Sciatic nerve (tissue), 2 donors: Measurements from ENCODE around the gene STARD3. TPM values are rescaled to one million over a fixed set of nuclear protein-coding genes. Genes with fewer than 3 reads are reported as not detected.

Source experiments
- ATAC-seq: fragments of 200-7000 bp; cut with Tn5 transposase; one replicate; pipeline ENCODE4 v1.9.1; 2020; ENCODE audit warnings: mild to moderate bottlenecking, moderate library complexity
- DNase-seq: peaks from one replicate; pipeline ENCODE4 v3.0.0-alpha.2; 2020; ENCODE audit warnings: low spot score
- intact Hi-C: fragments of 100-400 bp; cut with DNase I; formaldehyde crosslinking; loops from one replicate; pipeline ENCODE4 v1.14.2; 2022
- total RNA-seq: library from RNA; stranded (reverse); fragmentation: NEBNext Ultra II Directional; extraction: Animal tissue kit (Norgen Biotek cat#: 25700); gene quantifications from one replicate; pipeline ENCODE4 v1.2.1, GENCODE V29; 2021
- donor health status: DM: no; HTN: no; CAD: no.
- donor health status: DM: no; HTN: no; CAD: no.

The STARD3 gene
- total RNA-seq, 1 donor from 2014 or later = 81.8 TPM

DNA sequence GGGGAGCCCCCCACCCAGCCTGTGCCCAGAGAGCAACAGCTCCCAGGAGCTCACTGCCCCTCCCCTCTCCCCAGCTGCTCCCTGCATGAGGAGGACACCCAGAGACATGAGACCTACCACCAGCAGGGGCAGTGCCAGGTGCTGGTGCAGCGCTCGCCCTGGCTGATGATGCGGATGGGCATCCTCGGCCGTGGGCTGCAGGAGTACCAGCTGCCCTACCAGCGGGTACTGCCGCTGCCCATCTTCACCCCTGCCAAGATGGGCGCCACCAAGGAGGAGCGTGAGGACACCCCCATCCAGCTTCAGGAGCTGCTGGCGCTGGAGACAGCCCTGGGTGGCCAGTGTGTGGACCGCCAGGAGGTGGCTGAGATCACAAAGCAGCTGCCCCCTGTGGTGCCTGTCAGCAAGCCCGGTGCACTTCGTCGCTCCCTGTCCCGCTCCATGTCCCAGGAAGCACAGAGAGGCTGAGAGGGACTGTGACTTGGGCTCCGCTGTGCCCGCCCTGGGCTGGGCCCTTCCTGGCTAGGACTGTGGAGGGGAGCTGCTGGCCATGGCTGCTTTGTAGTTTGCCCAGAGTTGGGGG is 28.8 kb downstream of the STARD3 start:
- DNase-seq (no peak), ATAC-seq (peak; percentile 1)
- intact Hi-C loops = no loop called here

DNA sequence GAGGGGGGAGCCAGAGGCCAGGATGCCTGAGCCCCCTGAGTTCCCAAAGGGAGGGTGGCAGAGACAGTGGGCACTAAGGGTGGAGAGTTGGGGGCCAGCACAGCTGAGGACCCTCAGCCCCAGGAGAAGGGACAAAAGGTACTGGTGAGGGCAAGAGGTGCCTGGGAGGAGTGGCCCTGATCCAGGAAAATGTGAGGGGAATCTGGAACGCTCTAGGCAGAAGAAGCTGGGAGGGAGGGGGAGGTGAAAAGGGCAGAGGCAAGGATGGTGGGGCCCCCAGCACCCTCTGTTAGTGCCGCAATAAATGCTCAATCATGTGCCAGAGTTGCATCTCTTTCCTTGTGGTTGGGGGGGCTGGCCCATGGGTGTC is 29.3 kb downstream of the STARD3 start:
- ATAC-seq = no peak
- no peak for DNase-seq
- intact Hi-C loops = no loop called here

DNA sequence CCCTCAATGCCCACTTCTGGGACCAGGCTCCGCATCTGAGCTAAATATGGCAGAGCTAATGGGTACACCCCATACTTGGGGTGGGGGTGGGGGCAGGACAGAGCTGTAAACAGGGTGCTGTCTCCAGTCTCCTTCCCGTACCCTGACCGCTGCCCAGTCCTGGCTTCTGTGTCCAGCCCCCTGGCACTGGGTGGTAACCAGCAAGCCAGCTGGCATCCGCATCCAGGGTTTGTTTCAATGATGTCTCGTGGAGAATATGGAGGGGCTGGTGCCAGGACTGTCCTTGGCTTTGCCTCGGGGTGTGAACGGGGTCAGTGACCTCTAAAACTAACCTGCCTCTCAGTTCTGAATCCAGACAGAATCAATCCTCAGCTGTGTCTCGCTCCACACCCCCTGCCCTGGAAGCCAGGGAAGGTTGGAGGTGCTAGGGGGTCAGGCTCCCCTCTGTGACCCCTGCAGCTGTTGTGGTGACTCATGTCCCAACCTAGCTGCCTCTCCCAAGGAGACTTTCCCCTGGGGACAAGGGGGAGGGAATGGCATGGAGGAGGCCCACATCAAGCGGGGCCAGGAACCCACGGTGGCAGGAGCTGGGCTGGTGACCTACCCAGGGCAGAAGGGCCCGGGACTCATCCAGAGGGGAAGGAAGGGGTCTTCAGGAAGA is 29.8 kb downstream of the STARD3 start:
- ATAC-seq = peak; percentile 9
- no peak for DNase-seq
- intact Hi-C loops = no loop called here

DNA sequence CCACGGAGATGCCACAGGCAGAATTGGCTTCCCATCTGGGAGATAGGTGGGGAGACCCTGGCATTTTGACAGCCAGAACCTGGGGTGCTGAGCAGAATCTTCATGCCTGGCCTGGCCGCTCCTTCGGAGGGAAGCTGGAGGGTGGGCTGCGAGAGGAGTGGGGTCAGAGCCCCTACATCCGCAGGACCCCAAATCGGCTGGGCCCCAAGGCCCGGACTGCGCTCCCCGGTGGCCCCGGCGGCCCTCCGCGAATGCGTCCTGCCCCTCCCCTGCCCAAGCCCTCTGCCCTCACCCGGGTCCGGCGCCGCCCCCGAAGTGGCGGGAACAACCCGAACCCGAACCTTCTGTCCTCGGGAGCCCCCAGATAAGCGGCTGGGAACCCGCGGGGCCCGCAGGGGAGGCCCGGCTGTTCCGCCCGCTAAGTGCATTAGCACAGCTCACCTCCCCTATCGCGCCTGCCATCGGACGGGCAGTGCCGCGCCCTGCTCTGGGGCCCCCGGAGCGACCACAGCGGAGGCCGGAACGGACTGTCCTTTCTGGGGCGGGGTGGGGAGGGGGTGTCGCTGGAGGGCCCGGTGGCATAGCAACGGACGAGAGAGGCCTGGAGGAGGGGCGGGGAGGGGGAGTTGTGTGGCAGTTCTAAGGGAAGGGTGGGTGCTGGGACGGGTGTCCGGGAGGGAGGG is 30.5 kb downstream of the STARD3 start:
- intact Hi-C loops = no loop called here
- ATAC-seq = peak; percentile 8
- DNase-seq = no peak

DNA sequence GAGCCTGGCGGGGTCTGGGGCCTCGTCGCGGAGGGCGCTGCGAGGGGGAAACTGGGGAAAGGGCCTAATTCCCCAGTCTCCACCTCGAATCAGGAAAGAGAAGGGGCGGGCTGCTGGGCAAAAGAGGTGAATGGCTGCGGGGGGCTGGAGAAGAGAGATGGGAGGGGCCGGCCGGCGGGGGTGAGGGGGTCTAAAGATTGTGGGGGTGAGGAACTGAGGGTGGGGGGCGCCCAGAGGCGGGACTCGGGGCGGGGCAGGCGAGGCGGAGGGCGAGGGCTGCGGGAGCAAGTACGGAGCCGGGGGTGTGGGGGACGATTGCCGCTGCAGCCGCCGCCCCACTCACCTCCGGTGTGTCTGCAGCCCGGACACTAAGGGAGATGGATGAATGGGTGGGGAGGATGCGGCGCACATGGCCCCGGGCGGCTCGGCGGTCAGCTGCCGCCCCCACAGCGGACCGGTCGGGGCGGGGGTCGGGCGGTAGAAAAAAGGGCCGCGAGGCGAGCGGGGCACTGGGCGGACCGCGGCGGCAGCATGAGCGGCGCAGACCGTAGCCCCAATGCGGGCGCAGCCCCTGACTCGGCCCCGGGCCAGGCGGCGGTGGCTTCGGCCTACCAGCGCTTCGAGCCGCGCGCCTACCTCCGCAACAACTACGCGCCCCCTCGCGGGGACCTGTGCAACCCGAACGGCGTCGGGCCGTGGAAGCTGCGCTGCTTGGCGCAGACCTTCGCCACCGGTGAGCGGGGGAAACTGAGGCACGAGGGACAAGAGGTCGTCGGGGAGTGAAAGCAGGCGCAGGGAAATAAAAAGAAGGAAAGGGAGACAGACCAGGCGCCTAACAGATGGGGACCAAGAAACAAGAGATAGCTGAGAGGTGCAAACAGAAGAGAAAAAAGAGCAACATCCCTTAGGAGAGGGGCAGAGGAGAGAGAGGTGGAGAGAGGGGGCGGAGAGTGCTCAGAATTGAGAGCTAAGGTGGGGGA is 31.3 kb downstream of the STARD3 start, which contains the start of gene PNMT:
TSS of gene PNMT (plus strand) at position 509 of the 980 bp plus-strand sequence. CDS start at position 532, 23 bp downstream.
- peak; percentile 20 for ATAC-seq
- peak; percentile 82 for DNase-seq
- intact Hi-C loops = no loop called here

DNA sequence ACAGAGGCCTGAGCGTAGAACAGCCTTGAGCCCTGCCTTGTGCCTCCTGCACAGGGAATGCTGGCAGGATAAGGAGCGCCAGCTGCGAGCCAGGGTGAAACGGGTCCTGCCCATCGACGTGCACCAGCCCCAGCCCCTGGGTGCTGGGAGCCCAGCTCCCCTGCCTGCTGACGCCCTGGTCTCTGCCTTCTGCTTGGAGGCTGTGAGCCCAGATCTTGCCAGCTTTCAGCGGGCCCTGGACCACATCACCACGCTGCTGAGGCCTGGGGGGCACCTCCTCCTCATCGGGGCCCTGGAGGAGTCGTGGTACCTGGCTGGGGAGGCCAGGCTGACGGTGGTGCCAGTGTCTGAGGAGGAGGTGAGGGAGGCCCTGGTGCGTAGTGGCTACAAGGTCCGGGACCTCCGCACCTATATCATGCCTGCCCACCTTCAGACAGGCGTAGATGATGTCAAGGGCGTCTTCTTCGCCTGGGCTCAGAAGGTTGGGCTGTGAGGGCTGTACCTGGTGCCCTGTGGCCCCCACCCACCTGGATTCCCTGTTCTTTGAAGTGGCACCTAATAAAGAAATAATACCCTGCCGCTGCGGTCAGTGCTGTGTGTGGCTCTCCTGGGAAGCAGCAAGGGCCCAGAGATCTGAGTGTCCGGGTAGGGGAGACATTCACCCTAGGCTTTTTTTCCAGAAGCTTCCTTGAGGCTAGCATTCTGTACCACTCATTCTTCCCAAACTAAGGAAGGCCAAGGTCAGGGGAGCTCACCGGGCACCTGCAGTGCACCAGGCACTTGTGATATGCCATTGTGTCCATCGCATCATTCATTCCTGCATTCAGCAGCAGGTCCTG is 33.2 kb downstream of the STARD3 start:
- ATAC-seq = no peak
- DNase-seq = no peak
- intact Hi-C loops = loop anchor here (5.0 kb wide), 1 partner anchor 48 kb away; no protein-coding TSS in a partner anchor

DNA sequence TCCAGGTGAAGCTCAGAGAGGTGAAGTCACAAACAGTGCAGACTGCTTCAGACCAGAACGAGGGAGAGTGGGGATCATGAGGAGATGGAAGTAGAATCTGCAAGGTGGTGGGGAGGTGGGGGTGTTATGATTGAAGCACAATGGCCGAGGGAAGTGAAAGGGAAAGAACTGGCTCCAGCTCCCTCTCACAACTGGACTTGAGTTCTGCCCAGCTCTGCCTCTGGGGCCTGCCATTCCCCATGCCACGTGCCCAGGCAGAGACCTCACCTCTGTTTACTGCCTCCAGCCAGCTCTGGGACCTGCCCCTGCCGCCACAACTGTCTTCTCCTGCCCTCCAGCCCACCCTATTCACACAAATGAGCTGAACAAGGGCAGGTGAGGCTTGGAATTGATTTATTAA is 33.8 kb downstream of the STARD3 start:
- no peak for ATAC-seq
- intact Hi-C loops = loop anchor here (5.0 kb wide), 1 partner anchor 48 kb away; no protein-coding TSS in a partner anchor
- no peak for DNase-seq

DNA sequence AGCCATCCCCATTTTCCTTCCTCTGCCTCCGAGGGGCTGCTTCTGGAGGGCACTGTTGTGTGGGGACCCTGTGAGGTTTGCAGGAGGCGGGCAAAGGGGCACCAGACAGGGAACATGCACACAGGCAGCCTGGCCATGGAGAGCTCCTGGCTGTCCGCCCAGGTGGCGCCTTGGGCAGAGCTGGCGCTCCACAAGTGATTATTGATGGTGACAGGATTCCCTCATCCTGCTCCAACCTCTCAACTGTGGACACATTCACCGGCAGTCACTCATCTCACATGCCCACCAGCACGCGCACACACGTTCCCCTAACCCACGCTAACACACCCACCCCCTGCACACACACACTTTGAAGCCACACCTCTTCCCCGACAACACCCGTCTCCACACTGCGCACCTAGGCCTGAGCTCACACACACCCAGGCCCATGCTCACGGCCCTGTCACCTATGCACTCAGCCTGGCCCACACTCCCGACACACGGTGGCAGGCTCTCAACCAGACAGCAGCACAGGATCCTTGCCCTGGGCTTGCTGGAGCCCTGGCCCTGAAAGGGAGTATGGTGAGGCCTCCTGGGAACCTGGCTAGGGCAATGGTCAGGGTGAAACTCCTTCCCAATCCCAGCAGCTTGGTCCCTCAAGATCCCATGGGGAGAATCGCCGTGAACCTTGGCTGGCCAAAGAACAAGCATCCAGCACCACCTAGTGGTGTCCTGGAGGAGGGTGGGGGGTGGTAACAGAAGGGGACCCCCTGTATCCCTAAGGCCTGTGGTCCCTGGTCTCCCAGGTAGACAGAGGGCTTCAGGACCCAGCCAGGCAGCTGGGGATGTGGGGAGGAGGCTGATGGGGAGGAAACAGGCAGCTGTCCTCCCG is 34.9 kb downstream of the STARD3 start:
- ATAC-seq = no peak
- intact Hi-C loops = loop anchor here (5.0 kb wide), 1 partner anchor 50 kb away; no protein-coding TSS in a partner anchor
- DNase-seq = no peak

DNA sequence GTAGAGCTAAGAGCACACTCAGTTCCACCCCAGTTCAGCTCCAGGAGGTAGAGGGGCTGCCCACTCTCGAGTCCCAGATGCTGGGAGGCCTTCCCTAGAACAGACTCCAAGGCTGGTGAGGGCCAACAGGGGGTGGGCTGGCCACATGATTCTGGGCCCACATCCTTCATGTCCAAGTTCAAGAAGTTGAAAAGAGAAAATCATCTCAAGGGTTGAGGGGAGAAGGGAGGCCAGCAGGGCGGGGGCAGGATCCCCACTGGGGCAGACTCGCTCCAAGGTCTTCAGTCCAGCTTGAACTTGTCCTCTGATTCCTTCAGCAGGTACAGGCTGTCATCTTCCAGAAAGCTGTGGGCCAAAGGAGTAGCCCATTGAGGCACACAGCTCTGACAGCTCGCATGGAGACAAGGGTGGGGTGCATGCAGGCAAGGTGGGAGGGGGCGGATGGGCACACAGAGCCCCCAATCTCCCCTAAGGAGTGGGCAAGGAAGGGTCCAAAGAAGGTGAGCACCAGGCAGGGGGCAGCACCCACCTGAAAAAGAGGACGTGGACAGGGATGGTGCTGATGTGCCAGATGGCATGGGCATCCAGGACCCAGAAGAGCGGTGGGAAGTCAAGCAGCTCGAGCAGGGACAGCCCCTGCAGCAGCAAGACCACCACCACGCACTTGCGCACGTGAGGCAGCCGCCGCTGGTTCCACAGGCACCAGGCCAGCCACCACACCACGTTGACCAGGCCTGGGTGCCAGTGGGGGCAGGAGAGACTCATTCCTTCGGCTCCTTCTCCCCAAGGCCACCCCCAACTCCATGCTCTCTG is 35.8 kb downstream of the STARD3 start:
- intact Hi-C loops = loop anchor here (5.0 kb wide), 1 partner anchor 50 kb away; no protein-coding TSS in a partner anchor
- ATAC-seq = no peak
- DNase-seq = no peak

DNA sequence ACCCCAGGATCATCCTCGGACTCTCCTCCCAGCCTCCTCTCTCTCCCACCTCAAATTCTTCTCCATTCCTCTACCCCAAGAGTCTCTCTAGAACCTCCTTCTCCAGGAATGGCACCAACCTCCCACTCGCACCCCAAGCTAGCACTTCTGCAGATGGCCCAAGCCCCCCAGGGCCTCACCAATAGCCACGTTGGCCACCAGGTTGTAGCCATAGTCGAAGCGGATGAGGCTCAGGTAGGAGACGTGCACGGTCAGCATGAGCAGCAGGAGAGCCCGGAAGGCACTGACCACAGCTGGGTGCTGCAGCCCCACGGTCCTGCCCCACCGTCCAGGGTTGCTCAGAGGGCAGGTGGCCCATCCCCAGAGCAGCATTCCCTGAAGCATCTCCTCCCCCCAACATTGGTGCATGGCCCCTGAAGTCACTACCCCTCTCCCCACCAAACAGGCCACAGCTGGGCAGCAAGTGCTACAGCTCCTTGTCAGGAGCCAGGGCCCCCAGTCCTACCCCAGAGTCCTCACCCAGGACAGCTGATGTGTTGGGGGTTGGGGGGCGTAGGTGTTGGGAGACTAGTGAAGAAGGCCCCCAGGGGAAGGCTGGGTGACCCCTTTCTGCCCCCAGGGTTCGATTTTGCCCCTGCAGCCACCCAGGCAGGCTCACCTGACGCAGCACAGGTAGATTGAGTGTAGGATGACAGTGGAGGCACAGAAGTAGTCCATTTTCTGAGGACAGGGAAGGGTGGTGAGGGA is 36.6 kb downstream of the STARD3 start:
- no peak for DNase-seq
- intact Hi-C loops = loop anchor here (5.0 kb wide), 1 partner anchor 51 kb away; no protein-coding TSS in a partner anchor
- no peak for ATAC-seq

DNA sequence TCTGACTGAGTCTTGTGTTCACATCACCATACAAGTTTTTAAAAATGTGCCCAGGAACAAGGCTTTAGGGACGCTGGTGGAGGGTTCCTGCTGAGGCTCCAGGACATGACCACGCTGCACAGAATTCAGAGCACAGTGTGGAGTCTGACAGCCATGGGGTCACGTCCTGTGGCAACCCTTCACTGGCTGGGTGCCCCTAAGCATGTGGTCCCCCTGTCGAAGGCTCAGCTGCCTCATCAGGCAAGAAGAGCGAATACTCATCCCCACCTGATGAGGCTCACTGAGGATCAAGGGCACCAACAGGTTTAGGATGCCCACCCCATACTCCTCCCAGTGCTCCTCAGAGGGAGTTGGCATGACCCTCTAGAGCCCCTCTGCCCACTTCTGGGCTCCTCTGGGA is 37.2 kb downstream of the STARD3 start:
- DNase-seq (no peak), ATAC-seq (no peak)
- intact Hi-C loops = loop anchor here (5.0 kb wide), 1 partner anchor 52 kb away; no protein-coding TSS in a partner anchor

DNA sequence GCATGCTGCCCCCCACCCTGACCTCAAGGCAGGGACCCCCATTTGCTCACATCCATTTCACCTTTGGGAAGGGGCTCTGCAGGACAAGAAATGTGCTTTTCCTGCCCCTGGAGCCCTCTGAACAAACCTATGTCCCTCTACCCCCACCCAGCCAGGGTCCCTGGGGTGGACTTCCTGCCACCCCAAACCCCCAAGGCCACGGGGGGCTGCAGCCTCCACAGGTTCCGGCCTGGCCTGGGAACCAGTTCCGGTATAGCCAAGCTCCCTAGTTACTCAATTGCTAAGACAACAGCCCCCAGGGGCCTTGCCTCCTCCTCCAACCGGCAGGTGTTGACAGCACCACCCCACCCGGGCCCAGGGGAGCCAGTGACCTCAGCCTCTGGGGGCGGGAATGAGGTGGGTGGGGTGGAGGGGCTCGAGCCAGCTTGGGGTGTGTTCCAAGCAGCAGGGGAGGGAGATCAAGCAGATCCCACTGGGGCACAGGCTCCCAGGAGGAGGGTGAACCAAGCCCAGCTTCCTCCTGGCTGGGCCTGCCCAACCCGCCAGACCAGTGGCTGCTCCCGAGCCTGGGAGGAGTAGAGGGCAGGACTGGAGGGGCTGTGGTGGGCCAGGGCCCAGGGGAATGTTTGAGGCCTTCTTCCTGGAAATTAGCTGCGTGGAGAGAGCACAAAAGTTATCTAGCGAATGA is 37.9 kb downstream of the STARD3 start:
- no peak for DNase-seq
- peak; percentile 61 for ATAC-seq
- intact Hi-C loops = loop anchor here (5.0 kb wide), 1 partner anchor 53 kb away; no protein-coding TSS in a partner anchor

DNA sequence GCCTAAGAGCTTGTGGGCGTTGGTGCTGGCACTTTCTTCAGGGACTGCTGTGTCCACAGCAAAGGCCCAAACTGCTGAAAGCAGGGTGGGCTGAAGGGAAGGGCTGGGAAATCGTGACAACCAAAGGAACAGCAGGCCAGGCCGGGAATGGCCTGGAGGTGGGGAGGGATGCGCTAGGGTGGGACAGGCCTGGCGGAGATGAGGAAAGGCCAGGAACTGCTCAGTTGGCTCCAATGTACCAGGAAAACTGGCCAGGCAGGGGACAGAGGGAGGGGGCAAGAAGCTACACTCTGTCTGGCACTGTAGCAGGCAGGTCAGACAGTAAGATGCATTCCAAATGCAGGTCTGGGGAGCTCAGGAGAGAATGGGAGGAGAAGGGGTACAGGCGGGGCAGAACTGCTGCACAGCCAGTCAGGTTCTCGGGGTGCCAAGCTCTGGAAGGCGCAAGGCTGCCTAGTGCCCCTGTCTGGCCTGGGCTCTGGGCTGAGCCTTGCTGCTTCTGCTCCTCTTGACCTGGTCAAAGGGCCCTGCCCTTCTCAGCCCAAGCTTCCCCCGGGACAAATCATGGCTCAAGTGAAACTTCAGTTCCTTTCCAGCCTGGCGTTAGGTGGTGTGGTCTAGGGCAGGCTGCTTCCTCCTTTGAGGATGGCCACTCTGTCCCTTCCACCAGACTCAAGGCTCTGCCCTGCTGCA is 38.6 kb downstream of the STARD3 start:
- intact Hi-C loops = no loop called here
- peak; percentile 13 for ATAC-seq

DNA sequence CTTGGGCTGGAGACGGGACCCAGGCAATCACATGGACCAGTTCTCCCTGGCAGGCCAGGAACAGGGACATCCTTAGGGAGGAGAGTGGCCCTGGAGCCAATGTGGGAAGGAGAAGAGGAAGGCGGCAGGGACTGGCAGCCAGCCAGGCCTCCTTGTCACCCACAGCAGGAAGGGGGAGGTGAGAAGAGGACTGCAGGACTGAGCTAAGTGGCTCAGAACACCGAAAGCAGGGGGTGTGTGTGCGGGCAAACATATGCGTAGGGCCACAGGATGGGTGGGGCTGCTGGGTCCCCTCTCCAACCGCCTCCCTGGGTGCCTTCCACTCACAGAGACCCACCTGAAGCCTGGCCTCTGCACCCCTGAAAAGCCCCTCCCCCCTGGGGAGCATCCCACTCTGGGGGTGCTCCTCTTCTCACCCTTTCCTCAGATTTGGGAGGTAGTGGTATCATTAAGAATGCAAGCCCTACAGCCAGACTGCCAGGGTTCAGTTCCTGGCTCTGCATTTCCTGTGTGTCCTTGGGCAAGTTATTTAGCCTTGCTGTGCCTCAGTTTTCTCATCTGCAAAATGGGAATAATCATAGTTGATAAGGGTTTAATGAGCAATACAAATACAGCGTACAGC is 39.4 kb downstream of the STARD3 start:
- DNase-seq (no peak), ATAC-seq (peak; percentile 23)
- intact Hi-C loops = no loop called here

More for the DNA sequence above, 38.6 kb downstream of the STARD3 start:
- DNase-seq = no peak
